AG09319 (cell line): ENCODE data around the gene MED29.
A peak's percentile ranks its signal among the peaks of the same experiment; 100 is the strongest.

Experiments used
- DNase-seq: peaks from one replicate; pipeline ENCODE4 v3.0.0-alpha.2; 2010; ENCODE audit warnings: low read depth; ENCODE audit errors: extremely low read depth
- CTCF ChIP-seq: IDR thresholded peaks from 2 replicates; pipeline ENCODE4 v1.5.1; 2011; ENCODE audit warnings: low read depth, mild to moderate bottlenecking, inconsistent platforms, low read length, moderate library complexity

Gene MED29

GRCh38 chr19:39410831-39411080, 19.6 kb downstream of the MED29 start:
- no peak for DNase-seq
- no peak for TF ChIP-seq CTCF

GRCh38 chr19:39411081-39411831, 20.1 kb downstream of the MED29 start:
- DNase-seq: peak; percentile 67

GRCh38 chr19:39411832-39412099, 20.6 kb downstream of the MED29 start:
- TF ChIP-seq CTCF: peak; percentile 83
- peak; percentile 87 for DNase-seq

More at GRCh38 chr19:39411081-39411831, 20.1 kb downstream of the MED29 start:
- no peak for TF ChIP-seq CTCF

- DNase-seq: peak; percentile 100
- TF ChIP-seq CTCF: peak; percentile 82
These were observed 21.1 kb downstream of the MED29 start, which contains the start of gene PLEKHG2 for GRCh38 chr19:39412100-39412866. PLEKHG2 (plus strand) TSS chr19:39412669; CDS start chr19:39414087, 1,418 bp downstream.

GRCh38 chr19:39412867-39413271, 21.7 kb downstream of the MED29 start:
- no peak for TF ChIP-seq CTCF
- DNase-seq: no peak

- DNase-seq: no peak
- no peak for TF ChIP-seq CTCF
These were observed 22.2 kb downstream of the MED29 start for GRCh38 chr19:39413272-39413910.
